DOHH2 (cell line): Measurements from ENCODE around the gene CCNL2.

Source experiments
- EZH2phosphoT487 ChIP-seq: fragments of 200-600 bp; sonication (generic); IDR thresholded peaks from 2 replicates; pipeline ENCODE4 v1.6.1; 2017; ENCODE audit warnings: borderline replicate concordance, mild to moderate bottlenecking, antibody characterized with exemption, low read length, moderate library complexity, mixed read lengths
- TF ChIP-seq, protein P1 (sequence below): fragments of 200-600 bp; sonication (generic); IDR thresholded peaks from one replicate; pipeline ENCODE4 v1.5.1; 2014; ENCODE audit warnings: antibody characterized with exemption, mild to moderate bottlenecking, low read depth, low read length; ENCODE audit not compliant: poor library complexity, severe bottlenecking

DNA sequence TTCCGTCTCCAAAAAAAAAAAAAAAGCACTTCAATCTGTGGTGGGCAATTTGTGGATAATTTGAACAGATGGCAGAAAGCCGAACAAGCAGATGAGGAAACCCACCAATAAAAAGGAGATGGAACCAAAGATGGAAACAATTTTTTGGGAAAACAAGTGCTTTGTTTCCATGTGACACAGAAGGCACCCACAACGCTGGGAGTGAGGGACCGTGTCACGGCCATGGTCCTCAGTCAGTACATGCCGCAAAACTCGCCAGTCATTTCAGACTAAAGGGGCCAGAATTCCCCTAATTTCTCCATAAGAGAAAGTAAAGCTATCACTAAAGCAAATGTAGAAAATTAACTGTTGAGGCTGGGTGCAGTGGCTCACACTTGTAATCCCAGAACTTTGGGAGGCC is 5.0 kb downstream of the CCNL2 start:
- TF ChIP-seq, protein P1, sequence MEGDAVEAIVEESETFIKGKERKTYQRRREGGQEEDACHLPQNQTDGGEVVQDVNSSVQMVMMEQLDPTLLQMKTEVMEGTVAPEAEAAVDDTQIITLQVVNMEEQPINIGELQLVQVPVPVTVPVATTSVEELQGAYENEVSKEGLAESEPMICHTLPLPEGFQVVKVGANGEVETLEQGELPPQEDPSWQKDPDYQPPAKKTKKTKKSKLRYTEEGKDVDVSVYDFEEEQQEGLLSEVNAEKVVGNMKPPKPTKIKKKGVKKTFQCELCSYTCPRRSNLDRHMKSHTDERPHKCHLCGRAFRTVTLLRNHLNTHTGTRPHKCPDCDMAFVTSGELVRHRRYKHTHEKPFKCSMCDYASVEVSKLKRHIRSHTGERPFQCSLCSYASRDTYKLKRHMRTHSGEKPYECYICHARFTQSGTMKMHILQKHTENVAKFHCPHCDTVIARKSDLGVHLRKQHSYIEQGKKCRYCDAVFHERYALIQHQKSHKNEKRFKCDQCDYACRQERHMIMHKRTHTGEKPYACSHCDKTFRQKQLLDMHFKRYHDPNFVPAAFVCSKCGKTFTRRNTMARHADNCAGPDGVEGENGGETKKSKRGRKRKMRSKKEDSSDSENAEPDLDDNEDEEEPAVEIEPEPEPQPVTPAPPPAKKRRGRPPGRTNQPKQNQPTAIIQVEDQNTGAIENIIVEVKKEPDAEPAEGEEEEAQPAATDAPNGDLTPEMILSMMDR = no peak
- no peak for TF ChIP-seq EZH2phosphoT487
